Measurements from ENCODE around the gene INSL4.

INSL4 gene

DNA sequence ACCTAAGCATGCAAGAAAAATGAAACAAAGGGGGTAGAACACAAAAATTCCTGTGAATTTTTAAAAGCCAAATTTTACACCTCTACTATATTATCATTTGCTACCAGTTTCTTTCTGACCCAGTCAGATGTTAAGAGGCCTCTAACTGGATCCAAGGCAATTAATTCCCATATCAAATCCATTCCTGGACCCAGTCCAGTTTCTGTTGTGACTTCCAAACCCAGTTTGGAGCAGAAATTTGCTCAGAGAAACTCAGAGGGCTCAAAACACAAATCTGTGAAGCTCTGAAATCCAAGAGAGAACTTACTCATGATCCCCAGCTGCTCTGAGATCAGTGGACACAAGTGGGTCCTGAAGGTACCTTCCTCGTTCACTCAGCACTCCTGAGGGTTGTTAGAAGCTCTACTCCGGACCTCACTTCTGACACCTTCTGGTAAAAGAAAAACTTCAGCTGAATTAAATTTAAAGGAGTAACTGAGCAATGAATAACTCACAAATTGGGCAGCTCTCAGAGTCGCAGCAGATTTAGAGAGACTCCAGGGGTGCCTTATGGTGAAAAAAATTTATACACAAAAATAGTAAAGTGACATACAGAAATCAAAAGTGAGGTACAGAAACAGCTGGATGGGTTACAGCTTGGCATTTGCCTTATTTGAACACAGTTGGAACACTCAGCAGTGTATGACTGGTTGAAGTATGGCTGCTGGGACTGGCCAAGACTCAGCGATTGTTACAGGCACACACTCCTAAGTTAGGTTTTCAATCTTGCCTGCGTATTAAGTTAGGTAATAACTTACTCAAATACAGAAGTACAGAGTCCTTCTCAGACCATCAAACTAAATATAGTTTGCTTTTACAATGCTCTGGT lies 32.4 kb downstream of the INSL4 start:
- H3K4me3 ChIP-seq (ENCODE audit: low read depth, low read length): no peak overlapping the region
- DNase-seq (ENCODE audit: low read depth): peak; percentile 45
- TF ChIP-seq, protein P1, sequence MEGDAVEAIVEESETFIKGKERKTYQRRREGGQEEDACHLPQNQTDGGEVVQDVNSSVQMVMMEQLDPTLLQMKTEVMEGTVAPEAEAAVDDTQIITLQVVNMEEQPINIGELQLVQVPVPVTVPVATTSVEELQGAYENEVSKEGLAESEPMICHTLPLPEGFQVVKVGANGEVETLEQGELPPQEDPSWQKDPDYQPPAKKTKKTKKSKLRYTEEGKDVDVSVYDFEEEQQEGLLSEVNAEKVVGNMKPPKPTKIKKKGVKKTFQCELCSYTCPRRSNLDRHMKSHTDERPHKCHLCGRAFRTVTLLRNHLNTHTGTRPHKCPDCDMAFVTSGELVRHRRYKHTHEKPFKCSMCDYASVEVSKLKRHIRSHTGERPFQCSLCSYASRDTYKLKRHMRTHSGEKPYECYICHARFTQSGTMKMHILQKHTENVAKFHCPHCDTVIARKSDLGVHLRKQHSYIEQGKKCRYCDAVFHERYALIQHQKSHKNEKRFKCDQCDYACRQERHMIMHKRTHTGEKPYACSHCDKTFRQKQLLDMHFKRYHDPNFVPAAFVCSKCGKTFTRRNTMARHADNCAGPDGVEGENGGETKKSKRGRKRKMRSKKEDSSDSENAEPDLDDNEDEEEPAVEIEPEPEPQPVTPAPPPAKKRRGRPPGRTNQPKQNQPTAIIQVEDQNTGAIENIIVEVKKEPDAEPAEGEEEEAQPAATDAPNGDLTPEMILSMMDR (IDR thresholded peaks at IDR 0.05; ENCODE audit: low read depth, low read length): peak; percentile 4
- TF ChIP-seq POLR2A (IDR thresholded peaks at IDR 0.05; ENCODE audit: extremely low read depth, insufficient read length) (no peak), MYC (IDR thresholded peaks at IDR 0.05; ENCODE audit: low read depth, low read length) (no peak)
- TF ChIP-seq, protein P2, sequence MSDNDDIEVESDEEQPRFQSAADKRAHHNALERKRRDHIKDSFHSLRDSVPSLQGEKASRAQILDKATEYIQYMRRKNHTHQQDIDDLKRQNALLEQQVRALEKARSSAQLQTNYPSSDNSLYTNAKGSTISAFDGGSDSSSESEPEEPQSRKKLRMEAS (IDR thresholded peaks at IDR 0.05; ENCODE audit: low read depth, low read length): no peak

DNA sequence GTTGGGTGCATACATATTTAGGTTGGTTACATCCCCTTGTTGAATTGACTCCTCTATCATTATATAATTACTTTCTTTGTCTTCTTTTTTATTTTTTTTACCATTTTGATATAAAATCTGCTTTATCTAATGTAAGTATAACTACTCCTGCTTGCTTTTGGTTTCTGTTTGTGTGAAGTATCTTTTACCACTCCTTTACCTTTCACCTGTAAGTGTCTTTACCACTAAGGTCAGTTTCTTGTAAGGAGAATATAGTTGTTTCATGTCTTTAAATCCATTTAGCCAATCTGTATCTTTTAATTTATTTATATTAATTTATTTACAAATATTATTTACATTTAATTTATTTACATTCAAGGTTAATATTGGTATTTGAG lies 33.0 kb downstream of the INSL4 start:
- no peak overlapping the region for H3K4me3 ChIP-seq (ENCODE audit: low read depth, low read length)
- no peak for DNase-seq (ENCODE audit: low read depth)
- TF ChIP-seq MYC (IDR thresholded peaks at IDR 0.05; ENCODE audit: low read depth, low read length) (no peak), POLR2A (IDR thresholded peaks at IDR 0.05; ENCODE audit: extremely low read depth, insufficient read length) (no peak)
- TF ChIP-seq, protein P1 (IDR thresholded peaks at IDR 0.05; ENCODE audit: low read depth, low read length): no peak
- TF ChIP-seq, protein P2 (IDR thresholded peaks at IDR 0.05; ENCODE audit: low read depth, low read length): no peak

DNA sequence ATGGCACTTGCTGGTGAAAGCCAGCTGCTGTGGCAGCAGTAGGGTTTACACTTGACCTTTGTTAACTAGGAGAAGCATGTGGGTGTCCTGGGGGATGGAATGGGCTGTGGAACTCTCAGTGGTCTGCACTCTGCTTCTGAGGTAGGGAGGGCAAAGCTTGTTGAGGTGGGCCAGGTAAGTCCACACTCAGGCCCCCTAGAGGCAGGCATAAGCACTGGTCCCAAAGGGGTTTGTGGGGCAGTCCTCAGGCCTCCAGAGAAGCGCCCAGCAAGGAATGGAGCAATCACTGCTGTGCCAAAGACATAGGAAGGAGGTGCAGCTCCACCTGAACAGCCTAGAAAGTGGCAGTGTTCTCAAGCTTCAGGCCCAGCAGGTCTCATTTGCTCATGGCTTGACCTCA lies 34.7 kb downstream of the INSL4 start:
- DNase-seq (ENCODE audit: low read depth): no peak
- H3K4me3 ChIP-seq (ENCODE audit: low read depth, low read length): no peak overlapping the region
- TF ChIP-seq, protein P1 (IDR thresholded peaks at IDR 0.05; ENCODE audit: low read depth, low read length): peak; percentile 26
- no peak for TF ChIP-seq POLR2A (IDR thresholded peaks at IDR 0.05; ENCODE audit: extremely low read depth, insufficient read length)

DNA sequence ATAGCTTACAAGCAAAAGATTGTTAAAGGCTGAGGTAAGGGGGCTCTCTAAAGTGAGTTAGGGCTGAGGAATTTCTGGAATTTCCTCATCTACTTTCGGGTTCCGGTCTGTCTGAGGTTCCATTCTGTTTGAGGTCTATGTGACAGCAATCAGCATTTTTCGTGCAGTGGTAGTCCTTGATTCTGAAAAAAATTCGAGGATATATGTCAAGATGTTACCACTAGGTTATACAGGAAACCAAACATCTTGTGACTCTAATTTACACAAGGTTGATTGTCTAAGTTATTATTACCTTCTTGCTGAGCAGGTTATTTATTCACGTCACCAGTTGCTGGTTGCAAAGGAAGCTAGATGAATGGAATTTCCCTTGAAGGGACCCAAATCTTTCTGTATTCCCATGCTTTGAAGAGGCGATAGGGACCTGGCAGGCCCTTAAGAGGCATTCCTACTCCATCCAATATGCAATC lies 38.1 kb downstream of the INSL4 start:
- no peak for DNase-seq (ENCODE audit: low read depth)
- no peak overlapping the region for H3K4me3 ChIP-seq (ENCODE audit: low read depth, low read length)
- TF ChIP-seq, protein P1 (IDR thresholded peaks at IDR 0.05; ENCODE audit: low read depth, low read length): no peak
- no peak for TF ChIP-seq POLR2A (IDR thresholded peaks at IDR 0.05; ENCODE audit: extremely low read depth, insufficient read length)
- no peak for TF ChIP-seq MYC (IDR thresholded peaks at IDR 0.05; ENCODE audit: low read depth, low read length)
- TF ChIP-seq, protein P2 (IDR thresholded peaks at IDR 0.05; ENCODE audit: low read depth, low read length): no peak

DNA sequence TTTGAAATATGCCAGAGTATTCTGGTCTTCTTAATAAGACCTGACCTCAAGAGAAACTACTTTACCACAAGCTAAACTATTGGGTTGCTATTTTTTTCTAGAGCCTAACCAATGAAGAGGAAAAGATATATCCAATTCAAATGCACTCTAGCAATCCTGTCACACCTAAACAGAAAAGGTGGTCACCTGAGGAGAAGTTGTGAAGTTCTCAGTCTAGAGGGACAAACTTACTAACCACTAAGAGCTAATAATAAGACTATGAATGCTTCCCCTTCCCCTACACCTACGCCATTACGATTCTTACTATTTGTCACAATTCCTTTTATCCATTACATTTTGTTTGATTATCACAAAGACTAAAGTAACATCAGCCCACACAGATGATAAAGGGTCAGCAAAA lies 43.6 kb downstream of the INSL4 start:
- no peak overlapping the region for H3K4me3 ChIP-seq (ENCODE audit: low read depth, low read length)
- no peak for TF ChIP-seq MYC (IDR thresholded peaks at IDR 0.05; ENCODE audit: low read depth, low read length)
- TF ChIP-seq, protein P1 (IDR thresholded peaks at IDR 0.05; ENCODE audit: low read depth, low read length): no peak
- TF ChIP-seq POLR2A (IDR thresholded peaks at IDR 0.05; ENCODE audit: extremely low read depth, insufficient read length): no peak
- TF ChIP-seq, protein P2 (IDR thresholded peaks at IDR 0.05; ENCODE audit: low read depth, low read length): no peak
- DNase-seq (ENCODE audit: low read depth): no peak
